Nephron progenitor cell (in vitro differentiated cells): ENCODE data around the gene FBXO40.

Experiments
- DNase-seq: peaks from one replicate; pipeline ENCODE4 v3.0.0; 2021
- H3K27ac Mint-ChIP-seq: 2 replicates; pipeline ENCODE4 v1.8.0; 2021; ENCODE audit warnings: mild to moderate bottlenecking, moderate library complexity, mixed read lengths
- H3K27me3 Mint-ChIP-seq: 2 replicates; pipeline ENCODE4 v1.8.0; 2021; ENCODE audit warnings: mild to moderate bottlenecking, low read depth, mixed read lengths; ENCODE audit not compliant: poor library complexity
- H3K36me3 Mint-ChIP-seq: 2 replicates; pipeline ENCODE4 v1.8.0; 2021; ENCODE audit warnings: low read depth, mixed read lengths
- H3K4me1 Mint-ChIP-seq: 2 replicates; pipeline ENCODE4 v1.8.0; 2021; ENCODE audit warnings: mixed read lengths
- H3K4me3 Mint-ChIP-seq: 2 replicates; pipeline ENCODE4 v1.8.0; 2021; ENCODE audit warnings: mild to moderate bottlenecking, moderate library complexity, mixed read lengths
- H3K9me3 Mint-ChIP-seq: 2 replicates; pipeline ENCODE4 v1.8.0; 2021; ENCODE audit warnings: mild to moderate bottlenecking, moderate library complexity, mixed read lengths
- TF ChIP-seq, protein P1 (sequence below): fragments of 200-600 bp; sonication (generic); IDR thresholded peaks from 2 replicates; pipeline ENCODE4 v1.5.0; 2021; ENCODE audit warnings: antibody characterized with exemption

The FBXO40 gene

GRCh38 chr3:121627211-121627610 is 34.0 kb downstream of the FBXO40 start:
- Mint-ChIP-seq H3K4me1 (peaks cover 17% of the 10 kb centered on the region), H3K9me3 (no peaks in the 10 kb centered on the region), H3K4me3 (no peak overlapping the region), H3K27me3 (peaks cover 3% of the 10 kb centered on the region), H3K27ac (no peak overlapping the region), H3K36me3 (no peaks in the 10 kb centered on the region)
- no peak for DNase-seq
- TF ChIP-seq, protein P1, sequence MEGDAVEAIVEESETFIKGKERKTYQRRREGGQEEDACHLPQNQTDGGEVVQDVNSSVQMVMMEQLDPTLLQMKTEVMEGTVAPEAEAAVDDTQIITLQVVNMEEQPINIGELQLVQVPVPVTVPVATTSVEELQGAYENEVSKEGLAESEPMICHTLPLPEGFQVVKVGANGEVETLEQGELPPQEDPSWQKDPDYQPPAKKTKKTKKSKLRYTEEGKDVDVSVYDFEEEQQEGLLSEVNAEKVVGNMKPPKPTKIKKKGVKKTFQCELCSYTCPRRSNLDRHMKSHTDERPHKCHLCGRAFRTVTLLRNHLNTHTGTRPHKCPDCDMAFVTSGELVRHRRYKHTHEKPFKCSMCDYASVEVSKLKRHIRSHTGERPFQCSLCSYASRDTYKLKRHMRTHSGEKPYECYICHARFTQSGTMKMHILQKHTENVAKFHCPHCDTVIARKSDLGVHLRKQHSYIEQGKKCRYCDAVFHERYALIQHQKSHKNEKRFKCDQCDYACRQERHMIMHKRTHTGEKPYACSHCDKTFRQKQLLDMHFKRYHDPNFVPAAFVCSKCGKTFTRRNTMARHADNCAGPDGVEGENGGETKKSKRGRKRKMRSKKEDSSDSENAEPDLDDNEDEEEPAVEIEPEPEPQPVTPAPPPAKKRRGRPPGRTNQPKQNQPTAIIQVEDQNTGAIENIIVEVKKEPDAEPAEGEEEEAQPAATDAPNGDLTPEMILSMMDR: no peak

DNA sequence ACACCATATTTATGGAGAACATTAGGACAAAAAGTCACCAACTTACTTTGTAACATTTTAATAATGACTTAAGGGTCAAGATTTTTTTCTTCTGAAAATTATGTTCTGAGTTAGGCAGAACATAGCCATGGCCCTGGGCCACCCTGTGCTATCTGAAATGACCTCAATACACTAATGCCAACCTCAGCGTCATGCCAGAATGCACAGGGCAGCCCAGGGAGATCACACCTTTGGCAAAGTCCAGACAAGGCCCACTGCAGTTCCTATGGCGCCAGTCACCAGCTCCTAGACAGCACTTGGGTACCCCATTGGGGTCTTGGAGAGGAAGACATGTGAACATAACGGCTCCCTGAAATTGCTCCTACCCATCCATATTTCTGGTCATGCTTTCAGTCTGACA is 34.4 kb downstream of the FBXO40 start:
- Mint-ChIP-seq H3K27ac (no peak overlapping the region), H3K4me1 (peaks cover 17% of the 10 kb centered on the region), H3K9me3 (no peaks in the 10 kb centered on the region), H3K4me3 (no peak overlapping the region), H3K27me3 (peaks cover 3% of the 10 kb centered on the region), H3K36me3 (no peaks in the 10 kb centered on the region)
- TF ChIP-seq, protein P1: no peak
- no peak for DNase-seq

GRCh38 chr3:121629601-121630000 is 36.4 kb downstream of the FBXO40 start:
- TF ChIP-seq, protein P1: no peak
- DNase-seq: no peak
- no peaks in the 10 kb centered on the region for H3K36me3 Mint-ChIP-seq
- no peak overlapping the region for H3K27ac Mint-ChIP-seq
- peaks cover 5% of the 10 kb centered on the region for H3K27me3 Mint-ChIP-seq
- peaks cover 19% of the 10 kb centered on the region for H3K4me1 Mint-ChIP-seq
- no peak overlapping the region for H3K4me3 Mint-ChIP-seq
- no peaks in the 10 kb centered on the region for H3K9me3 Mint-ChIP-seq

- Mint-ChIP-seq H3K36me3 (no peaks in the 10 kb centered on the region), H3K27me3 (peaks cover 8% of the 10 kb centered on the region), H3K4me3 (no peak overlapping the region), H3K9me3 (no peaks in the 10 kb centered on the region), H3K27ac (peak overlapping the region; percentile 27), H3K4me1 (peaks cover 13% of the 10 kb centered on the region)
- TF ChIP-seq, protein P1: no peak
- no peak for DNase-seq
These were observed 37.2 kb downstream of the FBXO40 start for GRCh38 chr3:121630355-121630754.

DNA sequence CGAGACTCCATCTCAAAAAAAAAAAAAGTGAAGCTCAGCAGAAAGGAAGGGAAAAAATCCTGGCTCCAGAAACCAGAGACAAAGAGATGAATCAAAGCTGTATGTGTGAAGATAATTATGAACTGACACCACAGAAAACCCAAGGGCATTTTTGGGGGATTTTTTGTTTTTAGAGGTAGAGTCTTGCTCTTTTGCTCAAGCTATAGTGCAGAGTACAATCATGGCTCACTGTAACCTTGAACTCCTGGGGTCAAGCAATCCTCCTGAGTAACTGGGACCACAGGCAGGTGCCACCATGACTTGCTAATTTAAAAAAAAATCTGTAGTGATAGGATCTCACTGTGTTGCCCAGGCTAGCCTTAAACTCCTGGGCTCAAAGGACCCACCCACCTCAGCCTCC is 44.7 kb downstream of the FBXO40 start:
- Mint-ChIP-seq H3K27me3 (peaks cover 17% of the 10 kb centered on the region), H3K9me3 (no peaks in the 10 kb centered on the region), H3K27ac (no peak overlapping the region), H3K4me1 (peaks cover 13% of the 10 kb centered on the region), H3K4me3 (no peak overlapping the region), H3K36me3 (no peaks in the 10 kb centered on the region)
- TF ChIP-seq, protein P1: no peak
- DNase-seq: no peak

- TF ChIP-seq, protein P1: no peak
- Mint-ChIP-seq H3K4me1 (peaks cover 26% of the 10 kb centered on the region), H3K9me3 (no peaks in the 10 kb centered on the region), H3K4me3 (no peak overlapping the region), H3K27me3 (peaks cover 5% of the 10 kb centered on the region), H3K36me3 (no peaks in the 10 kb centered on the region), H3K27ac (no peak overlapping the region)
- DNase-seq: no peak
These were observed 47.9 kb downstream of the FBXO40 start for GRCh38 chr3:121641127-121641526.
